Measurements from ENCODE around the gene MREG. TPM values are rescaled to one million over a fixed set of nuclear protein-coding genes. Genes with fewer than 3 reads are reported as not detected.
"Not testable (repeated sequence)": the region's sequence is repeated elsewhere in the genome, so short reads cannot be mapped to it uniquely, and the experiment has no call there.

Gene MREG
- polyA plus RNA-seq, 1 donor, result 5.5 TPM

GRCh38 chr2:216009215-216009614, 4.1 kb downstream of the MREG start:
- H3K27me3 ChIP-seq (ENCODE audit: control insufficient read depth, insufficient read depth, low read length); H3K9me3 ChIP-seq (ENCODE audit: control insufficient read depth, low read depth, low read length); DNase-seq; H3K27ac ChIP-seq (ENCODE audit: low read length); H3K4me3 ChIP-seq (ENCODE audit: low read length); H3K36me3 ChIP-seq (ENCODE audit: control insufficient read depth, insufficient read depth, low read length); H3K4me1 ChIP-seq (ENCODE audit: control insufficient read depth, insufficient read depth, low read length): not testable (repeated sequence)
- no CpG with 5 or more reads among the region's 2 CpGs for WGBS (ENCODE audit: insufficient coverage, low lambda C conversion rate)

- Histone ChIP-seq H3K4me3 (ENCODE audit: low read length) (no peak overlapping the region), H3K4me1 (ENCODE audit: control insufficient read depth, insufficient read depth, low read length) (peaks cover 3% of the 10 kb centered on the region), H3K9me3 (ENCODE audit: control insufficient read depth, low read depth, low read length) (no peaks in the 10 kb centered on the region), H3K27me3 (ENCODE audit: control insufficient read depth, insufficient read depth, low read length) (no peaks in the 10 kb centered on the region), H3K27ac (ENCODE audit: low read length) (no peak overlapping the region), H3K36me3 (ENCODE audit: control insufficient read depth, insufficient read depth, low read length) (no peaks in the 10 kb centered on the region)
- WGBS (ENCODE audit: insufficient coverage, low lambda C conversion rate), result 100% methylated on average over 1 of the region's 3 CpGs
- no peak for DNase-seq
Observed at GRCh38 chr2:216008387-216008786, 5.0 kb downstream of the MREG start.

DNA sequence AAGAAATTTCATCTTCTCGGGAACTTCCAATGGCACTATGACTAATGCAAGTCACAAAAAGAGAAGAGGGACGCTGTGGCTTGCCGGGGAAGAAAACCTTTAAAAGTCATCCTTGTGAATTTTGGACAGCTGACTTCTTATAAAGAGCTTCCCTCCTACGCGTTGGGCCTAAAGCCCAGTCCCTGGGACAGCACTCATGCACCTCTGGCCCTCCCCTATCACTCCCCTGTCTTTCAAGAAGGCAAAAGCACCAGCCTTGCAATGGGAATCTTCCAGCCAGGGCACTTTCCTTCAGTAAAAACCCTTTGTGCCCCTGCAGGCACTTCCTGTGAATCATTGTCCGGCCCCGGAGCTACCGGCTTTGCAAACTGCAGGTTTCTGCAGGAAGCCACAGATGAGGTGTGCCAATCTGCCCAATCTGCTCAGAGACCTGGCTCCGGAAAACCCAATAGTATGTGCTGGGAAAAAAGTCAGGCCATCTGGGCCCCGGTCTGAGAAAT, 7.1 kb downstream of the MREG start:
- Histone ChIP-seq H3K9me3 (ENCODE audit: control insufficient read depth, low read depth, low read length) (no peaks in the 10 kb centered on the region), H3K27me3 (ENCODE audit: control insufficient read depth, insufficient read depth, low read length) (no peaks in the 10 kb centered on the region), H3K36me3 (ENCODE audit: control insufficient read depth, insufficient read depth, low read length) (no peaks in the 10 kb centered on the region), H3K4me3 (ENCODE audit: low read length) (no peak overlapping the region), H3K27ac (ENCODE audit: low read length) (no peak overlapping the region), H3K4me1 (ENCODE audit: control insufficient read depth, insufficient read depth, low read length) (no peaks in the 10 kb centered on the region)
- WGBS (ENCODE audit: insufficient coverage, low lambda C conversion rate), result 83% methylated on average over 1 of the region's 10 CpGs
- DNase-seq, result no peak

- no peaks in the 10 kb centered on the region for H3K36me3 ChIP-seq (ENCODE audit: control insufficient read depth, insufficient read depth, low read length)
Observed at GRCh38 chr2:216004697-216005283, 8.6 kb downstream of the MREG start.

GRCh38 chr2:216003876-216004696, 9.3 kb downstream of the MREG start:
- Histone ChIP-seq H3K27ac (ENCODE audit: low read length) (no peak overlapping the region), H3K9me3 (ENCODE audit: control insufficient read depth, low read depth, low read length) (no peaks in the 10 kb centered on the region), H3K4me3 (ENCODE audit: low read length) (no peak overlapping the region), H3K4me1 (ENCODE audit: control insufficient read depth, insufficient read depth, low read length) (no peaks in the 10 kb centered on the region), H3K36me3 (ENCODE audit: control insufficient read depth, insufficient read depth, low read length) (no peaks in the 10 kb centered on the region), H3K27me3 (ENCODE audit: control insufficient read depth, insufficient read depth, low read length) (no peaks in the 10 kb centered on the region)
- WGBS (ENCODE audit: insufficient coverage, low lambda C conversion rate), result 76% methylated on average over 6 of the region's 6 CpGs
- no peak for DNase-seq

More at GRCh38 chr2:216004697-216005283, 8.6 kb downstream of the MREG start:
- Histone ChIP-seq H3K4me1 (ENCODE audit: control insufficient read depth, insufficient read depth, low read length) (no peaks in the 10 kb centered on the region), H3K27me3 (ENCODE audit: control insufficient read depth, insufficient read depth, low read length) (no peaks in the 10 kb centered on the region), H3K9me3 (ENCODE audit: control insufficient read depth, low read depth, low read length) (no peaks in the 10 kb centered on the region), H3K4me3 (ENCODE audit: low read length) (no peak overlapping the region), H3K27ac (ENCODE audit: low read length) (no peak overlapping the region)
- 100% methylated on average over 2 of the region's 3 CpGs for WGBS (ENCODE audit: insufficient coverage, low lambda C conversion rate)
- no peak for DNase-seq

DNA sequence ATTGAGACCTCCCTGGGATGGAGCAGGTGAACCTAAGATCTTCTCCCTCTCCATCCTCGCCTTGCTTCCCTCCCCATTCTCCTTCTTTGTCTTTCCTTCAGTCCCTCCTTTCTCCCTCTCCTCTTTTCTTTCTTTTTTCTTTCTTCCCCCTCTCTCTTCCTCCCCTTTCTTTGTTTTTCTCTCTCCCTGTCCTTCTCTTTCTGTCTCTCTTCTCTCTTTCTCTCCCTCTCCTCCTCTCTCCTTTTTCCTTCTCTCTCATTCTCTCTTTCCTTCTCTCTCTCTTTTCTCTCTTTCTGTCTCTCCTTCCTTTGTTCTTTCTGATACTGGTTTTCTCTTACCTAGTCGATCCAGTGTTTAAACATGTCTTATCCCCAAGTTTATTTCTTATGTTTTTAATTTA, 10.7 kb downstream of the MREG start:
- H3K9me3 ChIP-seq (ENCODE audit: control insufficient read depth, low read depth, low read length), result no peaks in the 10 kb centered on the region
- DNase-seq, result no peak
- 92% methylated on average over 2 of the region's 2 CpGs for WGBS (ENCODE audit: insufficient coverage, low lambda C conversion rate)
- H3K36me3 ChIP-seq (ENCODE audit: control insufficient read depth, insufficient read depth, low read length), result no peaks in the 10 kb centered on the region
- no peaks in the 10 kb centered on the region for H3K4me1 ChIP-seq (ENCODE audit: control insufficient read depth, insufficient read depth, low read length)
- H3K4me3 ChIP-seq (ENCODE audit: low read length), result no peak overlapping the region
- H3K27me3 ChIP-seq (ENCODE audit: control insufficient read depth, insufficient read depth, low read length), result no peaks in the 10 kb centered on the region
- no peak overlapping the region for H3K27ac ChIP-seq (ENCODE audit: low read length)

GRCh38 chr2:216002101-216002678, 11.2 kb downstream of the MREG start:
- DNase-seq, result no peak
- Histone ChIP-seq H3K36me3 (ENCODE audit: control insufficient read depth, insufficient read depth, low read length) (peaks cover 3% of the 10 kb centered on the region), H3K4me3 (ENCODE audit: low read length) (no peak overlapping the region), H3K9me3 (ENCODE audit: control insufficient read depth, low read depth, low read length) (no peaks in the 10 kb centered on the region), H3K27me3 (ENCODE audit: control insufficient read depth, insufficient read depth, low read length) (no peaks in the 10 kb centered on the region), H3K27ac (ENCODE audit: low read length) (no peak overlapping the region), H3K4me1 (ENCODE audit: control insufficient read depth, insufficient read depth, low read length) (no peaks in the 10 kb centered on the region)
- 50% methylated on average over 1 of the region's 5 CpGs for WGBS (ENCODE audit: insufficient coverage, low lambda C conversion rate)

DNA sequence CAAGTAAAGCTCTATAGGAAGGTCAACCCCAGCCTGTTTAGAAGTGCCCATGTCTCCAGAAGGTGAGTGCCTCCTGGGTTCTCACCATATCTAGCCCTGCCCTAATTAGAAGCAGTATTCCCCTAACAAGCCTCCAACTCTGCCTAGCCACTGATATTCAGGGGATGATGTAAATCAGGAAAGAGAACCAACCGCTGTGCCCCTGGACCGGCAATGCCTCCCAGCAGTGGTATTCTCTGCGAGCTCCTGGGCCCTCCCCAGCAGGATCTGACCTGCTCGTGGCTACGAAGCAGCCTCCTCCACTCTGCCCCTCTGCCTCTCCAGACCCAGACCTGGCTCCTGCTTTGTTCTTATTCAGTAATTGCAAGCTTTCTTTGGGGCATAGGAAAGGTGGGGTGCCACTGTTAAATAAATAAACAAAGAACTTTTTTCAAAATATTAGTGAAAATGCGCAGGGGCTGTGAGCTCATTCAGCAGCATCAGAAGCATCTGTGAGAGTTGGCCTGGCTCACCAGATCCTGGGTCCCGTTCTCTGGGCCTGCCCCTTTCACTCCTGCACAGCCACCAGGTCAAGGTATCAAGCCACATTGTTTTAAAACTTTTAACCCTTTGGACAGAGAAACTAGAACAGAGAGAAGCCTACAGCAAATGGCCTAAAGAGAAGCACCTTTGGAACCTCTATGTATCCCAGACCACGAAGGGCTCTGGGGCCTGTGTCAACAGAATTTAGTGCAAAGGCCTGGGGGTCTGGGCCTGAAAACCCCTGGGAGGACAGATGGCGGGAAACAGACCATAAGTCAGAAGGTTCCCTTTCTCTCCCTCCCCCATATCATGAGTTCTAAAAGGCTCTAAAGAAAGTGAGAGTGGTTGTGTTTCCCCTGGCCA, 11.9 kb downstream of the MREG start:
- H3K36me3 ChIP-seq (ENCODE audit: control insufficient read depth, insufficient read depth, low read length), result peaks cover 7% of the 10 kb centered on the region
- H3K4me3 ChIP-seq (ENCODE audit: low read length), result no peak overlapping the region
- no peak overlapping the region for H3K27ac ChIP-seq (ENCODE audit: low read length)
- DNase-seq, result no peak
- no peaks in the 10 kb centered on the region for H3K9me3 ChIP-seq (ENCODE audit: control insufficient read depth, low read depth, low read length)
- H3K27me3 ChIP-seq (ENCODE audit: control insufficient read depth, insufficient read depth, low read length), result no peaks in the 10 kb centered on the region
- no CpG with 5 or more reads among the region's 9 CpGs for WGBS (ENCODE audit: insufficient coverage, low lambda C conversion rate)
- H3K4me1 ChIP-seq (ENCODE audit: control insufficient read depth, insufficient read depth, low read length), result no peaks in the 10 kb centered on the region

- peaks cover 15% of the 10 kb centered on the region for H3K36me3 ChIP-seq (ENCODE audit: control insufficient read depth, insufficient read depth, low read length)
- no peak overlapping the region for H3K4me3 ChIP-seq (ENCODE audit: low read length)
- no peaks in the 10 kb centered on the region for H3K27me3 ChIP-seq (ENCODE audit: control insufficient read depth, insufficient read depth, low read length)
- H3K9me3 ChIP-seq (ENCODE audit: control insufficient read depth, low read depth, low read length), result peaks cover 4% of the 10 kb centered on the region
- WGBS (ENCODE audit: insufficient coverage, low lambda C conversion rate), result 69% methylated on average over 2 of the region's 2 CpGs
- no peak for DNase-seq
- H3K4me1 ChIP-seq (ENCODE audit: control insufficient read depth, insufficient read depth, low read length), result no peaks in the 10 kb centered on the region
- H3K27ac ChIP-seq (ENCODE audit: low read length), result no peak overlapping the region
Observed at GRCh38 chr2:215998636-215999035, 14.7 kb downstream of the MREG start.

DNA sequence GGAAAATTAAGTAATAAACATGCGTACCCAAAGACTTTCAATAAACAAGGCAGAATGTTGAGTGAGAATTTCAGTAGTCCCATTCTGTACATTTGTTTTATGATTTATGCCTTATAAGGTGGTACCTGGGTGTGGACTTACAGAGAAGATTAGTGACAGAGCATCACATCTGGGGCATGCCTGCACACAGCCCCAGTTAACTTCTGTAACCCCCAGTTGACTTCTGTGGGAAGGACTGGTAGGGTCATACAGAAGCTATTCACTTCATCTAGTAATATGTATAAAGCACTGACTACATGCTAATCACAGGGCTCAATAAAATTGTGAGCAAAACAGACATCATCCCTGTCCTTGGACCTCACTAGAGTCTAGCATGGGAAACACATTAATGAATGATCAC, 16.1 kb downstream of the MREG start:
- H3K27ac ChIP-seq (ENCODE audit: low read length), result no peak overlapping the region
- no peak for DNase-seq
- no peaks in the 10 kb centered on the region for H3K4me1 ChIP-seq (ENCODE audit: control insufficient read depth, insufficient read depth, low read length)
- peaks cover 4% of the 10 kb centered on the region for H3K9me3 ChIP-seq (ENCODE audit: control insufficient read depth, low read depth, low read length)
- no CpG with 5 or more reads among the region's 1 CpG for WGBS (ENCODE audit: insufficient coverage, low lambda C conversion rate)
- peaks cover 15% of the 10 kb centered on the region for H3K36me3 ChIP-seq (ENCODE audit: control insufficient read depth, insufficient read depth, low read length)
- no peak overlapping the region for H3K4me3 ChIP-seq (ENCODE audit: low read length)
- H3K27me3 ChIP-seq (ENCODE audit: control insufficient read depth, insufficient read depth, low read length), result no peaks in the 10 kb centered on the region
